GM23248 (cell line): ENCODE measurements around the gene PIK3CD. TPM values are rescaled to one million over a fixed set of nuclear protein-coding genes. Genes with fewer than 3 reads are reported as not detected.

ENCODE experiments used
- DNase-seq: peaks from one replicate; pipeline ENCODE4 v3.0.0-alpha.2; 2015
- H2AFZ ChIP-seq: fragments of 200-600 bp; sonication (generic); 2 replicates; pipeline ENCODE4 v1.6.1; 2016; ENCODE audit warnings: antibody characterized with exemption
- H3F3A ChIP-seq: fragments of 200-600 bp; sonication (generic); 2 replicates; pipeline ENCODE4 v1.6.1; 2016; ENCODE audit warnings: mild to moderate bottlenecking, antibody characterized with exemption, mixed run types; ENCODE audit not compliant: insufficient read depth
- H3K27ac ChIP-seq: fragments of 200-600 bp; sonication (generic); 2 replicates; pipeline ENCODE4 v1.5.1; 2016; ENCODE audit warnings: mild to moderate bottlenecking
- H3K27me3 ChIP-seq: fragments of 200-600 bp; sonication (generic); replicated peaks from 2 replicates; pipeline ENCODE4 v1.6.1; 2016; ENCODE audit warnings: mild to moderate bottlenecking; ENCODE audit not compliant: insufficient read depth
- H3K36me3 ChIP-seq: fragments of 200-600 bp; sonication (generic); 2 replicates; pipeline ENCODE4 v1.6.1; 2016; ENCODE audit warnings: low read depth, mild to moderate bottlenecking
- H3K4me1 ChIP-seq: fragments of 200-600 bp; sonication (generic); 2 replicates; pipeline ENCODE4 v1.6.1; 2016; ENCODE audit warnings: mild to moderate bottlenecking; ENCODE audit not compliant: insufficient read depth
- H3K4me2 ChIP-seq: fragments of 200-600 bp; sonication (generic); one replicate; pipeline ENCODE4 v1.6.1; 2016; ENCODE audit warnings: mild to moderate bottlenecking; ENCODE audit not compliant: unreplicated experiment
- H3K4me3 ChIP-seq: fragments of 200-600 bp; sonication (generic); 2 replicates; pipeline ENCODE4 v1.5.1; 2016; ENCODE audit warnings: mild to moderate bottlenecking
- H3K79me2 ChIP-seq: fragments of 200-600 bp; sonication (generic); 2 replicates; pipeline ENCODE4 v1.6.1; 2016; ENCODE audit warnings: mild to moderate bottlenecking; ENCODE audit not compliant: insufficient read depth
- H3K9ac ChIP-seq: fragments of 200-600 bp; sonication (generic); 2 replicates; pipeline ENCODE4 v1.6.1; 2016; ENCODE audit warnings: mild to moderate bottlenecking
- H3K9me2 ChIP-seq: fragments of 200-600 bp; sonication (generic); 2 replicates; pipeline ENCODE4 v1.6.1; 2016; ENCODE audit warnings: mixed run types, mild to moderate bottlenecking, moderate library complexity; ENCODE audit not compliant: insufficient read depth
- H3K9me3 ChIP-seq: fragments of 200-600 bp; sonication (generic); one replicate; pipeline ENCODE4 v1.6.1; 2017; ENCODE audit warnings: low read depth
- H4K20me1 ChIP-seq: fragments of 200-600 bp; sonication (generic); 2 replicates; pipeline ENCODE4 v1.6.0; 2016; ENCODE audit not compliant: insufficient read depth
- EZH2 ChIP-seq: fragments of 200-600 bp; sonication (generic); IDR thresholded peaks from 2 replicates; pipeline ENCODE4 v1.6.1; 2018; ENCODE audit warnings: antibody characterized with exemption, mild to moderate bottlenecking; ENCODE audit not compliant: insufficient read depth, poor library complexity, severe bottlenecking
- EZH2phosphoT487 ChIP-seq: fragments of 200-600 bp; sonication (generic); IDR thresholded peaks from 2 replicates; pipeline ENCODE4 v1.6.1; 2018; ENCODE audit warnings: antibody characterized with exemption, moderate library complexity, mild to moderate bottlenecking, low read depth; ENCODE audit not compliant: insufficient read depth
- WGBS, 2 experiments: methylation state at CpG; one replicate each; pipeline ENCODE4 v1.1.6; 2015 to 2017; ENCODE audit warnings: low lambda C conversion rate in 2 of 2, low coverage in 1 of 2; ENCODE audit errors: missing lambda C conversion rate in 2 of 2; 5-methylcytosine and 5-hydroxymethylcytosine counted together
- in situ Hi-C: fragments of 300-500 bp; cut with MboI; formaldehyde crosslinking; loops from 2 replicates; pipeline ENCODE4 v1.15.0; 2020
- polyA plus RNA-seq: library from polyadenylated mRNA; unstranded; fragments of >200 nt; fragmentation: Nextera tagmentation; extraction: Ambion mirVana; gene quantifications from 2 replicates; pipeline ENCODE4 v1.2.1, GENCODE V29; 2016
- total RNA-seq: library from RNA; depleted of rRNA; stranded (reverse); fragments of >200 nt; shearing (Covaris generic); gene quantifications from 2 replicates; pipeline ENCODE4 v1.2.3, GENCODE V29; 2014

Gene PIK3CD
- total and polyA plus RNA-seq, 2 experiments from 2014 or later = 3.5 to 7.1 TPM

DNA sequence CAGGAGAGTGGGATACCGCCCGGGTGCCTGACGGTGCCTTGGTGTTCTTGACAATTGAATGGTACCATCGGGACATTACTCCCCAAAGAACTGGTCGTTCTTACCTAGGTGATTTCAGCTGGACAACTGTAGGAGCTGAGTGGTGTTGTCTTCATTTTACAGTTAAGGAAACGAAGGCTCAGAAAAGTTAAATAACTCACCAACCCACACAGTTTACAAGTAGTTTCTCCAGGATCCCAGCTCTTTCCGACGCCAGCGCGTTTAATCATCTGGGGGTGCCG lies 1.6 kb downstream of the PIK3CD start:
- Histone ChIP-seq H3K4me2 (no peak overlapping the region), H3K9me2 (no peaks in the 10 kb centered on the region), H3K27me3 (peaks cover 14% of the 10 kb centered on the region), H3K4me3 (no peak overlapping the region), H3F3A (no peaks in the 10 kb centered on the region), H3K27ac (no peak overlapping the region), H3K9ac (no peak overlapping the region), H3K4me1 (no peaks in the 10 kb centered on the region), H2AFZ (no peak overlapping the region), H3K79me2 (no peaks in the 10 kb centered on the region), H3K9me3 (no peaks in the 10 kb centered on the region), H3K36me3 (no peaks in the 10 kb centered on the region), H4K20me1 (no peaks in the 10 kb centered on the region)
- 71 to 72% methylated on average over 11 of the region's 11 CpGs for WGBS, 2 experiments
- TF ChIP-seq EZH2phosphoT487 (no peak), EZH2 (no peak)
- in situ Hi-C loops = no loop called here
- no peak for DNase-seq

DNA sequence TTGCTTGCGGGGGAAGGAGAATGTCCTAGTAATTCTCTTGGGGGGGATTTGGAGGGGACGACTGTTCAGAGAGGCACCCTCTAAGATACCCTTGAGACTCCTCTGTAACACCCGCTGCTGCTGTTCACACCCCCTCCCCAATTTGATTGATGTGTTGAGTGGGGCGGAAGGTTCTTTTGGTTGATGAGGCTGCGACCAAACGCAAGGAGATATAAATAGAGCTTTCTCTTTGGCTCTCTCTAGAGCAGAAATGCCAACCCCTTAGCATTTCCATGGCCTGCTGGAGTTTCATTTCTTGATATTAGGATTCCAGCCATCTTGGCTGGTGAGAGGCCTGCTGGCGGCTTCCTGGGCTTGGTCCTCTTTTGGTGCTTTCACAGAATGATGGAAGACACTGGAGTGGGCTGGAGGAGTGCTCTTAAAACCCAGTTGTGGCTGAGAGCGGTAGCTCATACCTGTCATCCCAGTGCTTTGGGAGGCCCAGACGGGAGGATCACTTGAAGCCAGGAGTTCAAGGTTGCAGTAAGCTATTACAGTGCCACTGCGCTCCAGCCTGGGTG lies 2.0 kb downstream of the PIK3CD start:
- H3K4me2 ChIP-seq = no peak overlapping the region
- 76 to 78% methylated on average over 10 of the region's 10 CpGs for WGBS, 2 experiments
- no peaks in the 10 kb centered on the region for H3K36me3 ChIP-seq
- no peak overlapping the region for H2AFZ ChIP-seq
- in situ Hi-C loops = no loop called here
- H3K9me3 ChIP-seq = no peaks in the 10 kb centered on the region
- peaks cover 14% of the 10 kb centered on the region for H3K27me3 ChIP-seq
- H3K9me2 ChIP-seq = no peaks in the 10 kb centered on the region
- H3K79me2 ChIP-seq = no peaks in the 10 kb centered on the region
- 0 out of 2 replicates have a peak, but pooled peaks cover under 1% of the 10 kb centered on the region for H3K4me1 ChIP-seq
- H4K20me1 ChIP-seq = no peaks in the 10 kb centered on the region
- no peak for DNase-seq
- no peak overlapping the region for H3K9ac ChIP-seq
- TF ChIP-seq EZH2 (no peak), EZH2phosphoT487 (no peak)
- no peak overlapping the region for H3K4me3 ChIP-seq
- no peak overlapping the region for H3K27ac ChIP-seq
- H3F3A ChIP-seq = no peaks in the 10 kb centered on the region

DNA sequence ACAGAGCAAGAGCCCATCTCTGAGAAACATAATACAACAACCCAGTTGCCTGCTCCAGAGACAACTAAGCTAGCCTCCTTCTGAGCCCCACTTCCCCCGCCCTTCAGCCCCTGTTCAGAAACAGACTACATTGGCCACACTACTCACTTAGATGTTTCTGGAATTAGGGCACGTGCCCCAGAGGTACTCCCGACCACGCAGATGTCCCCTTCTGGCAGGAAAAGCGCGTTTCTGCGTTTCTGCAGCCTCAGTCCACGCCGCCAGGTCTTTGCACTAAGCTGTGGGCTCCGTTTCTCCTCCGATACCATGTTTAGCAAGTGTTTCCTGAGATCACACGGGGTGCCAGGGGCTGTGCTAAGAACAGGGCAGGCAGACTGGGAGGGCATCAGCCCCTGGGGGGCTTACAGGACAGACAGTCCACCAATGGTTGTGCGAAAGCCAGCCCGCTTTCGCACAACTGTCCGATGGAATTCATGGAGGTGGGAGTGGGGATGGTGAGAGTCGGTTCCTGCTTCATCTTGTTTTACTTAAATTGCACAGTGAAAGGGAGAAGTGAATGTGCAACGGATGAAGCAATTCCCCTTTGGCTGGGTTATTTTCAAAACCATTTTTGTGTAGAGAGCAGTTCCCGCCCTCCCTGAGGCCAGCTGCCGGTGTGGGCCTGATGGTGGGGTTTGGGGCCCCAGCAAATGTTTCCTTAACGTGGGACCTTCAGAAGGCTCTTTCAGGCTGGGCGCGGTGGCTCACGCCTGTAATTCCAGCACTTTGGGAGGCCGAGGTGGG lies 2.7 kb downstream of the PIK3CD start:
- Histone ChIP-seq H3K79me2 (no peaks in the 10 kb centered on the region), H3K4me1 (peaks cover 7% of the 10 kb centered on the region), H3K9me2 (no peaks in the 10 kb centered on the region), H3K27me3 (peaks cover 14% of the 10 kb centered on the region), H3K36me3 (no peaks in the 10 kb centered on the region), H3K9ac (no peak overlapping the region), H3F3A (no peaks in the 10 kb centered on the region), H3K4me3 (no peak overlapping the region), H3K4me2 (no peak overlapping the region), H4K20me1 (no peaks in the 10 kb centered on the region), H3K27ac (no peak overlapping the region), H3K9me3 (no peaks in the 10 kb centered on the region), H2AFZ (no peak overlapping the region)
- in situ Hi-C loops = no loop called here
- DNase-seq = no peak
- WGBS, 2 experiments = 83 to 86% methylated on average over 24 to 25 of the region's 25 CpGs
- TF ChIP-seq EZH2 = no peak
- no peak for TF ChIP-seq EZH2phosphoT487

DNA sequence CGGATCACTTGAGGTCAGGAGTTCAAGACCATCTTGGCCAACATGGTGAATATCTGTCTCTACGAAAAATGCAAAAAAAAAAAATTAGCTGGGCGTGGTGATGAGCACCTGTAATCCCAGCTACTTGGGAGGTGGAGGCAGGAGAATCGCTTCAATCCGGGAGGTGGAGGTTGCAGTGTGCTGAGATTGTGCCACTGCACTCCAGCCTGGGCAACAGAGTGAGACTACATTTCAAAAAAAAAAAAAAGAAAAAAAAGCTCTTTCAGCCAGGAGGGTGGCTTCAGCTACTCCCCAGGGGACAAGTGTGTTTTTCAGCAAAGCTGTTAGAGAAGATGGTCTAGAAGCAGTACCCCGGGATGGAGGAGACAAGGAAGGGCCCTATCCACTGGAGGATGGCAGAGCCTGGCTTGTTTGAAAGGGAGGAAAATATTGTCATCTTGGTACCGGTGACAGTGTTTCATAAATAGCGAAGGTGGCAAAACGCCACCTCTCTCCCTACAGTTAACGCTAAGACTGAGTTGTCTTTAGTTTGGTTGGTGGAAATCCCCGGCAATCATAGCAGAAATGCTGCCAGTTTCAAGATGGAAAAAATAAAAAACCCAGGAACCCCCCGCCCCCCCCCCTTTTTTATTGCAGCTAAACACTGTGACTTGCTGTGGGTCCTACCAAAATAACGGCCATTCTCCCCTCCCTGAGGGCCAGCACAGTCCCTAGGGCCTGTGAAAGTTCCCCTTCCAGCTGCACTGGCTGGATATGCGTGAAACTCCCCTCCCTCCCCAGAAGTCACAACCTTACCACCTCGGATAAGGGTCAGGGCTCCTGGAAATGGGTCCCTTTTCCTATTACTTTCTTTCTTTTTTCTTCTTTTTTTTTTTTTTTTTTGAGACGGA lies 3.5 kb downstream of the PIK3CD start:
- H3K4me1 ChIP-seq = peaks cover 15% of the 10 kb centered on the region
- 88 to 92% methylated on average over 14 to 16 of the region's 16 CpGs for WGBS, 2 experiments

More for the DNA sequence above, 3.5 kb downstream of the PIK3CD start:
- Histone ChIP-seq H3K27ac (no peak overlapping the region), H3K36me3 (no peaks in the 10 kb centered on the region), H3K4me3 (no peak overlapping the region), H3F3A (peaks cover 7% of the 10 kb centered on the region), H3K9me2 (no peaks in the 10 kb centered on the region), H3K79me2 (no peaks in the 10 kb centered on the region), H4K20me1 (no peaks in the 10 kb centered on the region), H3K9ac (no peak overlapping the region), H2AFZ (no peak overlapping the region), H3K27me3 (peaks cover 11% of the 10 kb centered on the region), H3K4me2 (no peak overlapping the region), H3K9me3 (no peaks in the 10 kb centered on the region)
- in situ Hi-C loops = no loop called here
- DNase-seq = no peak
- no peak for TF ChIP-seq EZH2phosphoT487
- TF ChIP-seq EZH2 = no peak
